ENCODE measurements around the gene HEATR5A.

DNA sequence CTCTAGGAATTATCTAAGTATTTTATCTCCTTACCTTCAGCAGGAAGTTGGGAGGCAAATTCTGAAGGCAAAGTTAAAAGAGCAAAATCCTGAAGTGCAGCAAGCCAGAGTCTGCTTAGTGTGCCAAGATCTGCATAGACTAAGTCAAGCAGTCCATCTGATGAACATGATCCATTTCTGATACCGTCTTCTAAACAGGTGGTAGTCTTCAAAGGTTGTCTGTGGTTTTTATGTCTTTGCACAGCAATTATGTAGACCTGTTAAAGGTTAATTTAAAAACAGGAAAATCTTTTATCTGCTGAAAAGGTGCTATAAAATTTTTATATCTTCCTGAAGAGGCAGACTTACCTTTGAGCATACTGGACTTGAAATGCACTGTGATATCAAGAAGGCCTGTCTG, 107.4 kb downstream of the HEATR5A start:
- TF ChIP-seq POLR2A (IDR thresholded peaks at IDR 0.05) = no peak
- TF ChIP-seq, protein P1, sequence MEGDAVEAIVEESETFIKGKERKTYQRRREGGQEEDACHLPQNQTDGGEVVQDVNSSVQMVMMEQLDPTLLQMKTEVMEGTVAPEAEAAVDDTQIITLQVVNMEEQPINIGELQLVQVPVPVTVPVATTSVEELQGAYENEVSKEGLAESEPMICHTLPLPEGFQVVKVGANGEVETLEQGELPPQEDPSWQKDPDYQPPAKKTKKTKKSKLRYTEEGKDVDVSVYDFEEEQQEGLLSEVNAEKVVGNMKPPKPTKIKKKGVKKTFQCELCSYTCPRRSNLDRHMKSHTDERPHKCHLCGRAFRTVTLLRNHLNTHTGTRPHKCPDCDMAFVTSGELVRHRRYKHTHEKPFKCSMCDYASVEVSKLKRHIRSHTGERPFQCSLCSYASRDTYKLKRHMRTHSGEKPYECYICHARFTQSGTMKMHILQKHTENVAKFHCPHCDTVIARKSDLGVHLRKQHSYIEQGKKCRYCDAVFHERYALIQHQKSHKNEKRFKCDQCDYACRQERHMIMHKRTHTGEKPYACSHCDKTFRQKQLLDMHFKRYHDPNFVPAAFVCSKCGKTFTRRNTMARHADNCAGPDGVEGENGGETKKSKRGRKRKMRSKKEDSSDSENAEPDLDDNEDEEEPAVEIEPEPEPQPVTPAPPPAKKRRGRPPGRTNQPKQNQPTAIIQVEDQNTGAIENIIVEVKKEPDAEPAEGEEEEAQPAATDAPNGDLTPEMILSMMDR (IDR thresholded peaks at IDR 0.05) = no peak

All from right lobe of liver (tissue), 4 donors.